HG02610 (cell line): Measurements from ENCODE around the gene CENPN.

Experiments used
- ATAC-seq: cut with Tn5 transposase; IDR thresholded peaks from one replicate; pipeline ENCODE4 v1.9.1; 2021; ENCODE audit warnings: mild to moderate bottlenecking, moderate library complexity; ENCODE audit not compliant: unreplicated experiment

CENPN gene

GRCh38 chr16:81026429-81026828, 19.4 kb downstream of the CENPN start:
- no peak for ATAC-seq

GRCh38 chr16:81029930-81030604, 23.1 kb downstream of the CENPN start:
- ATAC-seq = no peak

DNA sequence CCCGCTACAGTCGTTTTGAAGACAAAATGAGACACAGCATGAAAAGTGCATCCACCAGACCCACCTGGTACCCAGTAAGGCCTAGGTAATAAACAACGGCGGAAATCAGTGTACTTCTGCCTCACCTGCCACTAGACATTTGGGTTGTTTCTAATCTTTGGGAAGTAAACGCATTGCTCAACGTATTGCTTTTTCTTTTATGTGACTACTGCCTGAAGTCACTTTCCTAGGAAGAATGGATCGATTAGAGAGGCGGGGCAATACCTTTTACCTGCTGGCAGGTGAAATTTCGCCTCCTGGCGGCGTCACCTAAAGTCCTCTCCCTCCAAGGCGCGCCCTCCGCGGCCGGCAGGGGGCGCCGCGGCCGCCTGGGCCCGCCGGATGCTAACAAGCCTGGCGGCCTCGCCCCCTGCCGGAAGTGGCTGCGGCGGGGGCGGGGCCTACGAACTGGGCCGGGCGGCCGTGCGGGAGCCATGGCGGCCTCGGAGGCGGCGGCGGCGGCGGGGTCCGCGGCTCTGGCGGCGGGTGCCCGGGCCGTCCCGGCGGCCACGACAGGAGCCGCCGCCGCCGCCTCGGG, 28.5 kb downstream of the CENPN start, which contains the start of gene ATMIN:
TSS of gene ATMIN (plus strand) at position 445 of the 577 bp plus-strand sequence. CDS start at position 474, 29 bp downstream.
- peak; percentile 93 for ATAC-seq

GRCh38 chr16:81035975-81036750, 29.1 kb downstream of the CENPN start:
- ATAC-seq = peak; percentile 44

- ATAC-seq = no peak
Measured at GRCh38 chr16:81036751-81037350, 29.8 kb downstream of the CENPN start.

DNA sequence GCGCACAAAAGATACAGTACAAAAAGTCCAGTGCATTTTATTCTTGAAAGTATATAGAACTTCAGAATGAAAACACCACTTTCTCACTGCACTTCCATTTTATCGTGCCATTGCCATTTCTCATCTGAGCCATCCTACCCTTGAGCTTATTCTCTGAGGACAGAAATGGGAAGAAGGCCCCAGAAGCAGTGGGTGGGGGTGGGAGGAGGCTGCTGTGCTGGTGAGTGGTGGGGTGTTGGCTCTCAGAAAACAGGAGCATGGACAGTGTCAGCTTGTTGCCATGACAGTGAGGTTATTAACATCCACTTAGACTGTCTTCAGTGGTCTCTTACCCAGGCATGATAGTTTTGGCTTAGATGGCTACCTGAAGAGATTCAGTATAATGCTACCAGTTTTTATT, 33.1 kb downstream of the CENPN start:
- ATAC-seq = no peak

GRCh38 chr16:81040842-81041241, 33.8 kb downstream of the CENPN start:
- ATAC-seq = no peak

- ATAC-seq = no peak
Measured at GRCh38 chr16:81041696-81042095, 34.7 kb downstream of the CENPN start.

GRCh38 chr16:81042821-81043220, 35.8 kb downstream of the CENPN start:
- no peak for ATAC-seq

DNA sequence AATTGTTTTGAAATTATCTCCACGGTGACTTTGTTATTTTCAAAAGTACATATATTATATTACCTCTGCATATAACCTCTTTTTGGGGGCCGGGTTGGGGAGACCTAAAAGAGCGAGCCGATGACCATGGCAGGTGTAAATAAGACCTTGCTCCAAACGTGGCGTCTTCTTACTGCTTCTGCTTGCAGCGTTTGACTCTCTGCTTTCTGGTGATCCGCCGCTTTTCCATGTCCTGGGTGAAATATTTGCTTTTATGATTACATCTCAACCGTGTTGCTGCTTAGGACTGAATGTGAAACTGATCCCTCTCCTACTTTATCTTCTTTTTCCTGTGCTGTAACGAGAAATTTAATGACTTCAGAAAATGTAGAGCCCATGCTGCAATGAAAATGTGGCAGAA, 46.7 kb downstream of the CENPN start:
- ATAC-seq = no peak

DNA sequence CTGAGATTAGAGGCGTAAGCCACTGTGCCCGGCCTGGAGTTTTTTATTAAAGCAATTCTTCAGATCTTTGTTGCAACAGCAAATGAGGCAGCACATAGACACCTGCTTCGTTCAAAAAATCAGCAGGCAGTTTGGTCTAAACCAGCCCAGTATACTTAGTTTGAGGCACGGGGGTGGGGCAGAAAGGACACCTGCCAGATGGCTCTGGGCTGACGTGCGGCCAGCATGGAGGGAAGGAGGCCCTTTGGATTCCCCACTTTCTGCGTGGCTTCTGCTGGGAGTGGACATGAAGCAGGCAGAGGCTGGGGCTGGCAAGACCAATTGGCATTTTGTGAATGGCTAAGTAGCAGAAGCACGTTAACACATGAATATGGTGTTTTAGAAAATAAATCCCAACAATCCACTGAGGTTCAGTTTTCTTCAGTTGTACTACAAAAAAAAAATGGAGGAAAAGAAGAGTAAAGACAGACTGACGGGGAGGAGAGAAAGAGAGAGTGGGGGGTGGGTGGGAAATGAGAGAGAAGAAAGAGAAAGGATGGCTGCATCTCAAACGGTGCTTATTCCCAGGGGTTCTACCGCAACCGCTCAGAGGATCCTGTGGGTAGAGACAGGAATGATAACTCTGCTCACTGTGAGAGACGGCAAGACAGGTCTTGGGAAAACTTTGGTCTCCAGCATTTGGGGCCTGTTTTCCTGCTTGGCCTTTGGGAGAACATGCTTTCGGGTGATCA, 53.7 kb downstream of the CENPN start:
- ATAC-seq = no peak

GRCh38 chr16:81061307-81061640, 54.3 kb downstream of the CENPN start:
- no peak for ATAC-seq

DNA sequence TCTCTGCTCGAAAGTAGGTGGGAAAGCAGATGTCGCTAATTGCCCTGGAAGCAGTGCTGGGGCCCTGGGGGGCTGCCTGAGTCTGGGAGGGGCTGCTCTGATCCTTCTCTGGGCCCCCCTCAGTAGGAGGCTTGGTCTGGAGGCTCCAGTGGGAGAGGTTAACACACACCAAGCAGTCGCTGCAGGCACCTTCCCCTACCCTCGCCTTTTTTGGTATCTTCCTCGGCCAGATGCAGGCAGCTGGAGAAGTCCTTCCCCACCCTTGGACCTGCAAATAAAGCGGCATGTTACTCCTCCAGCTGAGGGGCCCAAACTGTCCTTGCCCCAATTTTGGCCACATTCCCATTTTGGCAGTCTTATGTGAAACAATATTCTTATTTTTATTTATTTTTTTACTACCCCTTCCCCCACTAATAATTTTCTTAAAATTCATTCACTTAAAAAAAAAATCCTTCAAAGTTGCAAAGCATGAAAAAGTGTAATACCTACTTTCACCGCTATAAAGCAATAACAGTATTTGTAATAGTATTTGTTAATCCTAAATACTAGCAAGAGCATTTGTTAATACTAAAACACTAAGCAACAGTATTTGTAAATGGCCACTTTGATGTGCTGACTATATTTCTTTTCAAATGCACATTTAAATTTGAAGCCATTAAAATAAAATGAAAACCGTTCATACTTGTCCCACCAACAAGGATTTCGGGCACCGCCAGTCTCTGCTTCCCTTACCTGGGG, 55.0 kb downstream of the CENPN start:
- ATAC-seq = no peak

DNA sequence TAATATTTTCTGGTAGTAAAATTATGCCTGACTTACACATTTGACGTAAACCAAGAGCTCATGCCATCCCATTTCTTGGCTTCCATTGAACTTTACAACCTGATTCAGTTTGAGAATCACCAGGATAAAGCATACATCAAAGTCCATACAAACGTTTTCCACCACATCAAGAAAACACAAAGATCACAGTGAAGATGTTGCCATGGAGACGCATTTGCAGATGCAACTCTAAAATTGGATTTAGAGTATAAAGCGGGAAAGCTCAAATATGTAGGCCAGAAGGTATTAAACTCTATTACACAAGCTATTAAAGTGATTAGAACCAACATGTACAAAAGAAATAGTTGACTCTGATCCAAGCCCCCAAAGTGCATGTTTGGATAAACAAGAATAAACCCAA, 59.7 kb downstream of the CENPN start:
- ATAC-seq = no peak

- ATAC-seq = no peak
Measured at GRCh38 chr16:81067166-81067565, 60.2 kb downstream of the CENPN start.

DNA sequence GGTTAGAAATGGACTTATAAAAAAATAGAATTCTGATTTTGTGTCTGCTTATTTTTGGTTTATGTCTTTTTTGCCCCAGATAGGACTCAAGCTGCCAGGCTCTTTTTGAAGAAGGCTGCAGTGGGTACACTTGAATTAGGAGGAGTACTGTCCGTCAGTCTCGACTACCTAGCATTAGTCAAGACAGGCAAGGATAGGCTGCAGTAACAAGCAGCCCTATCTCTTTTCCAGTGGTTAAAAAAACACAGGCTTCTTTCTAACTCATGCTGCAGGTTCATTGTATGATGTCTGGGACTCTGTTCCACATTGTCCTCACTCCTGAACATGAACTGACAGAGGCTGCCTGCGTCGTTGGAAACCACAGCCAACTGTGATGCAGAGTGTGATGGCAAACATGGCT, 62.0 kb downstream of the CENPN start:
- no peak for ATAC-seq

GRCh38 chr16:81070979-81071378, 64.0 kb downstream of the CENPN start:
- ATAC-seq = no peak

- ATAC-seq = no peak
Measured at GRCh38 chr16:81071805-81072204, 64.8 kb downstream of the CENPN start.

- no peak for ATAC-seq
Measured at GRCh38 chr16:81073560-81074330, 66.7 kb downstream of the CENPN start.
